HT1080 (cell line): ENCODE data around the gene TPCN1. TPM values are rescaled to one million over a fixed set of nuclear protein-coding genes. Genes with fewer than 3 reads are reported as not detected.
A peak's percentile ranks its signal among the peaks of the same experiment; 100 is the strongest.

Experiments used
- DNase-seq: peaks from one replicate; pipeline ENCODE4 v3.0.0-alpha.2; 2015; ENCODE audit warnings: low read depth
- total RNA-seq: library from RNA; depleted of rRNA; stranded (reverse); fragments of >200 nt; shearing (Covaris generic); gene quantifications from 2 replicates; pipeline ENCODE4 v1.2.3, GENCODE V29; 2014

TPCN1 gene
- total RNA-seq, 1 experiment from 2014 or later = 10.2 TPM

DNA sequence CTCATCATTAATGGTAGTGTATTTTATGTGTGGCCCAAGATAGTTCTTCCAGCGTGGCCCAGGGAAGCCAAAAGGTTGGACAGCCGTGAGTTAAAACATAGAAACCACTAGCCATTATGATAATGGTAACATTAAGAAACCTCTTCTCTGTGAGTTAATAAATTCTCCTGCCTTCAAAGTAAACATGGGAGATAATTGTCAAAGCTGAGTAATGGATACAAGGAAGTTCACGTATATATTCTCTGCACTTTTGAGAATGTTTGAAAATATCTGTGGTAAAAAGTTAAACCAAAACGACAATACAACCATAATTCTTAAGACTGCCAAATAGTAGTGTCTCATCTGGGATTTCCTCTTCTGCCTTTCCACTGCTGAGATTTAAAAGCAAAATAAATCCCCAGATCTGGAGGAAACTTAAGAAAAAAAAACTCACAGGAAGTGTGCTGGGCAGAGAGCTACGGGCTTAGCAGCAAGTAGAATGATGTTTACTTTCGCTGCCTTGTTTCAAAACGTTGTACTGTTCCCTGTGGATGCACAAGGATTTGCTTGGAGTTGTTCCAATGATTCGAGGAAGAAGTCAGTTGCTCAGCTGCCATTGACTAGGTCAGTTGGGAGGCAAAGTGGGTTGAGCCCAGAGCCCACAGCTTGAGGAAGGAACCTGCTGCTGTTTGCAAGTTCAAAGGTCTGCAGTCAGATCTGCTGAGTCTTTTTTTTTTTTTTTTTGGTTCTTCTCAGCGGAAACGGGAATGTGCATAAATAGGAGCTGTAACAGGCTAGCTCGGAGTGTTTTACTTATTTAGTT is 1.7 kb downstream of the TPCN1 start:
- peak; percentile 91 for DNase-seq

DNA sequence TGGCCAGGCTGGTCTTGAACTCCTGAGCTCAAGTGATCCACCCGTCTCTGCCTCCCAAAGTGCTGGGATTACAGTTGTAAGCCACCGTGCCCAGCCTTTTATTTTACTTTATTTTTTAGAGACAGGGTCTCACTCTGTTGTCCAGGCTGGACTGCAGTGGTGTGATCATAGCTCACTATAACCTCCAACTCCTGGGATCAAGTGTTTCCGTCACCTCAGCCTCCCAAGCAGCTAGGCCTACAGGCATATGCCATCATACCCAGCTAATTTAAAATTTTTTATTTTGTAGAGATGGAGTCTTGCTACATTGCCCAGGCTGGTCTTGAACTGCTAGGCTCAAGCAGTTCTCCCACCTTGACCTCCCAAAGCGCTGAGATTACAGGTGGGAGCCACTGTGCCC is 3.7 kb downstream of the TPCN1 start:
- no peak for DNase-seq

DNA sequence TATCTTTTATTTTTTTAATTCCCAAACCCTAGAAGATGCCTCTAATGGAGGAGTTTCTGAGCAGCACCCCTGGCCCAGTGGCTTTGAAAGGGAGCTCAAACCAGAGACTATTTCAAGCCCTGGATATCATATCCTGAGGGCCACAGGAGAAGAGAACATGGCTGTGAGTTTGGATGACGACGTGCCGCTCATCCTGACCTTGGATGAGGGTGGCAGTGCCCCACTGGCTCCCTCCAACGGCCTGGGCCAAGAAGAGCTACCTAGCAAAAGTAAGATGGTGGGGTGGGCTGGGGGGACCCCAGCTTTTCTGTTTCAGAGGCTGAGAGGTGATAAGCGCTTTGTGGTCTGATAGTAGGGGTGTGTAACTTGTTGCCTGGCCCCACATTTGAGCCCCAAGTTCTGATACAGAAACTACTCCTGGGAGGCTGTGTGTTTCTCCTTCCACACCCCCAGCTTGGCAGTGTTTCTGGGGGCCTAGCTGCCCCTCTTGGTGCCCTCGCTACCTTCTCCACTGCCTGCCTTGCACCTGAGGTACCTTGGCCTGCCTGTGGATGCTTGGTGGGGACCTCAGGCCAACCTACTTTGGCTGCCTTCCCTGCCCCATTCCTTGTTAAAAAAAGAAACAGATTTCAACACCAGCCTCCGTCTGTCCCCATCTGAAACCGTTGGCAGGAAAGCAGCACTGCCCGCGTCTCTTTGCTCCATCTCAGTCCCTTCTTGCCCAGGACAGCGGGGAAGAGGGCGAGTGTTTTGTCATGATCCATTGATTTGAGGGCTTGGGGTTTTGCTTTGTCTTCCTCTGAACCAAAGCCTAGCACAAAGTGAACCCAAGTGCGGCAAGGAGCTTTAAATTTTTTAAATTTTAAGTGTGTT is 5.7 kb downstream of the TPCN1 start:
- DNase-seq = no peak

DNA sequence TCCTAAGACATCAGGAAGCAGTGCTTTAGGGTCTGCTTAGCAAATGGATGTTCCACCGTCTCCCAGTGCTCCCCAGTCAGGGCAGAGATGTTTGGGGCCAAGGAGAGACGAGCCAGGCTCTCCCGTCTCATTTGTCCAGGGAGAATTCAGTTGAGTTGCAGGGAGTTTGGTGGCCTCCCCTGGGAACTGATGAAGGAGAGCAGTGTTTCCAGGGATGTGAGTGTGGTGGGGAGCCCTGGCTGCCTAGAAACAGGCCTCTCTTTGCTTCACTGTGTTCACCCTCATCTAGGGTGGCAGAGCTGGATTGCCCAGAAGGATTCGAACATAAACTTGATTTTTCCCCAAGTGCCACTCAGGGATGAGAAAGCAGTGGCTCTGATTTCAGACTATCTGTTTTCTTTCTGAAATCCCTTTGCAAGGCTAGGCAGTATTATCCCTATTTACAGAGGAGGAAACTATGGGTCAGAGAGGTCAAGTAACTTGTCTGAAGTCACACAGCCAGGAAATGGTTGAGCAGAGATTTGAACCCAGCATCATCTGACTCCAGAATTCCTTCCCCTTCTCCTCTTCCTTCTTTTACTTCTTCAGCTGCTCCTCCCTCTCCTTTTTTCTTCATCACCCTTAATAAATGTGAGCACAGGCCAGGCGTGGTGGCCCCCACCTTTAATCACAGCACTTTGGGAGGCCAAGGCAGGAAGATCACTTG is 6.6 kb downstream of the TPCN1 start:
- DNase-seq = no peak

DNA sequence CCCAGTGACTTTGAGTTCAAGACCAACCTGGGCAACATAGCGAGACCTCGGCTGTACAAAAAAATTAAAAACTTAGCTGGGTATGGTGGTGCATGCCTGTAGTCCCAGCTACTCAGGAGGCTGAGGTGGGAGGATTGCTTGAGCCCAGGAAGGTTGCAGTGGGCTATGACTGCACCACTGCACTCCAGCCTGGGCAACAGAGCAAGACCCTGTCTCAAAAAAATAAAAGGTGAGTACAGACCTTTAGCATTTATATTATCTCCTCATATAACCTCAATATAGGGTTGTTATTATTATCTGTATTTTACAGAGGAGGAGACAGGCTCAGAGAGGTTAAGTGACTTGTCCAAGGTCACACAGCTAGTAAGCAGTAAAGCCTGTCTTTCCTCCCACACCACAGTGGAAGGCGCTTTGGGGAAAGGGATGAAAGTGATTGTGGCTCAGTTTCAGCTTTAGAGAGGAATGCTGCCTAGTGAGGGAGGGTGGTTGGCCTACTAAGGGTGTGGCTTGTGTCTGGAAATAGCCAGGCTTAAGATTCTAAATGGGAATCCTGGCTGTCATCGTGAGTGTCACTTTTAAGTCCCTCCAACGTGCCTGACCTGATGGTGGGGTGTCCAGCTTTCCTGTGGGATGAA is 7.2 kb downstream of the TPCN1 start:
- no peak for DNase-seq

DNA sequence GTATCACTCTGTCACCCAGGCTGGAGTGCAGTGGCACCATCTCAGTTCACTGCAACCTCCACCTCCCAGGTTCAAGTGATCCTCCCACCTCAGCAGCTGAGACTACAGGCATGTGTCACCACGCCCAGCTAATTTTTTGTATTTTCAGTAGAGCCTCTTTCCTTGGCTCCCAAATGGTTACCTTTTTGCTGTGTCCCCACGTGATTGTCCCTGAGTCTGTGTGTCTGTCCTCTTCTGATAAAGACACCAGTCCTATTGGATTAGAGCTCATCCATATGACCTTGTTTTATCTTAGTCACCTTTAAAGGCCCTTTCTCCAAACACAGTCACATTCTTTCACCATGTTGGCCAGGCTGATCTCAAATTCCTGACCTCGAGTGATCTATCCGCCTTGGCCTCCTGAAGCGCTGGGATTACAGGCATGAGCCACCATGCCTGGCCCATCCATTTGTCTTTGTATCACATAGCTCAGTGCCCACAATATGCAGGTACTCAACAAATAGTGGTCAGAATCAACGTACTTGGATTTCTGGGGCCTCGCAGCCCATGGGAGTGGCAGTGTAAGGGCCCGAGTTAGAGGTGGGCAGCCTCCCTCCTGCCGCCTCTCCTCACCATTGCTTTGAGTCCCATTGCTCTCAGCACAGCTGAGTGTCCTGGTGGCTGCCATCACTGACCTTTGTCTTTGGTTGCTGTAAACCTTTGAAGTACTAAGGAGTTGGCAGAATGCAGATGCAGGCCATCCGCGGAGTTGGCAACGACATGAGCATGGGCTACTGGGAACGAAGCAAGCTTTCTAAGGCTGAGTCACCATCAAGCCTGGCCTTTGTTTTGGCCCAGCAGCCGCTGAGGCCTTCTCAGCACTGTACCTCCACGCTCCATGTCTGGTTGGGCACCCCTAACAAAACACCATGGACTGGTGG is 9.3 kb downstream of the TPCN1 start:
- peak; percentile 19 for DNase-seq

DNA sequence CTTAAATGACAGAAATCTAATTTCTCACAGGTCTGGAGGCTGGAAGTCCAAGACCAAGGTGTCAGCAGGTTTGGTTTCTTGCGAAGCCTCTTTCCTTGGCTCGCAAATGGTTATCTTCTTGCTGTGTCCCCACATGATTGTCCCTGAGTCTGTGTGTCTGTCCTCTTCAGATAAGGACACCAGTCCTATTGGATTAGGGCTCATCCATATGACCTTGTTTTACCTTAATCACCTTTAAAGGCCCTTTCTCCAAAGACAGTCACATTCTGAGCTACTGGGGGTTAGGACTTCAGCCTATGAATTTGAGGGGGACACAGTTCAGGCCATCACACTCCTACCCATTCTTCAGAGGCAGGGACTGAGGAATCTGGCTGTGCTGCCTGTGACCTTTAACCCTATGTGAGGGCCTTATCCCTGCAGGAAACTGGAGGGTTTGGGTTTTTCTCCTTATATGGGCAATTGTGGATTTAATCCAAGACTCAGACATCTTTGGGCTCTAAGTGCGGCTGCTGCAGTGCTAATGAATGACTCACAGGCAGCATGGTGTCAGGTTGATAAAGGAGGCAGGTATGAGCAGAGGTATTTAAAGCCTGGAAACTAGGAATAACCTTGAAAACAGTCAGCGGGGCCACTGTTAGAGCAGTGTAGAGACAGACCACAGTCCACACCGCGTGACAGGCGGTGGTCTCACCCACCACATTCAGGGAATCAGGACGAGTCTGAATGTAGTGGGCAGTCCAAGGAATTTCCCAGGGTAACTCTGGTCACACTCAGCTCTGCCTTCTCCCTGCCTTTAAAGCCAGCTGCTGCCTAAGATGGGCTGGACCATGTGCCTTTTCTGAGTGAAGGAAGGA is 10.2 kb downstream of the TPCN1 start:
- DNase-seq = peak; percentile 74

DNA sequence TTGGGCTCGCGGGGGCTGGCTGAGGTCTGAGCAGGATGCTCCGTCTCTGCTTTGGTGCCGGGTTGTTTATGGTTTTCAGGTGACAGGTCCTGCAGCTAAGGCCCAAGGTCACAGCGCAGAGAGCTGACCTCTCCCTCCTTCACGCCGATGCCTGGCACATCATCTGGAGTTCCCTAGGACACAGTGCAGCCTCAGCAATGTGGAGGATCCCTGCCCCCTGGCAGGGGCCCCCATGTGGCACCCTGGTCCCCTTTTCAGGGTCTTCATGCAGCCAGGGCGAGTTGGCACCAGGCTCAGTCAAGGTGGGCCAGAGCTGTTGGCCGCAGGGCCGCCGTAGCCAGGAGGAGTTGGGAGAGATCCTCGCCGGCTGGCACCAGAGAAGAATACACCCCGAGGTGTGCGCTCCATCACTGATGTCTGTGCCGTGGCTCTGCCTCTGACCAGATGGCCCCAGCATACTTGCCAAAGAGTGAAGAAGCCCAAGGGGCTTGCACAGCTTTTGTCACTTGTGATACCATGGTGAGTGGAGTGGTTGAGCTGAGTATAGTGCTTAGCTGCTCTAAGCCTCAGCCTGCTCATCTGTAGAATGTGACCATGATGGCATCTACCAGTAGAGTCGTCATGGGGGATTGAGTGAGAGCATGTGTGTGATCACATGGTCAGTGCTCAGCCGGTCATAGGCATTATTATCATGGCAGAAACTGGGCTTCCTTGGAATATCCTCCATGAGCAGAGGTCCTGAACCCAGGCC is 11.0 kb downstream of the TPCN1 start:
- no peak for DNase-seq

DNA sequence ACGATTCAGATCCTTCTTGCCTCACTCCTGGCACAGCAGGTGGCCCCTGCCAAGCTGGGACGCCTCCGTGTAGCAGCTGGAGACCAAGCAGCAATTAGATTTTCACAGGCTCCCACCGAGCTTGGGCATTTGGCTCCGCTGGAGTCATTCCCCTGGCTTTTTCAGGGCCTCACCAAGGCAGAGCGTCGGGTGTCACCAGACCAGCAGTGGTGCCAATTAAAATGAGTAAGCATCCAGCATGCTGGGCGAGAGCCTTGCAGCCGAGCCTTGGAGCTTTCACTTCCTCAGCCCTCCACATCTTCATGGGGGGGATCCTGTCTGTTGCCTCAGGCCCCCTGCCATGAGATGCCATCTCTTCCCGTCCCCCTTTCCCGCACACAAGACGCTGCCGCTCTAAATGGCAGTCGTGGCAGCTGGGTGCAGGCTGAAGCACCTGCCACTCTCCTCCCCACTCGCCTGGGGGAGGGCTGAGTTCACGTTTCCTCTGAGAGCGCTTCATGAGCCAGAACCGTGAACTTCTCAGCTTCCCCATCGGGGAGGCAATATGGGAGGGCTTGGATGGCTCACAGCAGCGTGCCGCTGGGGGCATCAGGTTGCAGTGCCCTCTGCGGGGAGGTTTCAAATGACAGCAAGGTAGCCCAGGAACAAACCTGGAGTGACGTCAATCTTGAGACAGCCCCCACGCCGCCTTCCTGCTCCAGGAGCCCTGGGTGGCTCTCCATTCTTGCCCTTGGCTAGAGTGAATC is 11.7 kb downstream of the TPCN1 start:
- no peak for DNase-seq

DNA sequence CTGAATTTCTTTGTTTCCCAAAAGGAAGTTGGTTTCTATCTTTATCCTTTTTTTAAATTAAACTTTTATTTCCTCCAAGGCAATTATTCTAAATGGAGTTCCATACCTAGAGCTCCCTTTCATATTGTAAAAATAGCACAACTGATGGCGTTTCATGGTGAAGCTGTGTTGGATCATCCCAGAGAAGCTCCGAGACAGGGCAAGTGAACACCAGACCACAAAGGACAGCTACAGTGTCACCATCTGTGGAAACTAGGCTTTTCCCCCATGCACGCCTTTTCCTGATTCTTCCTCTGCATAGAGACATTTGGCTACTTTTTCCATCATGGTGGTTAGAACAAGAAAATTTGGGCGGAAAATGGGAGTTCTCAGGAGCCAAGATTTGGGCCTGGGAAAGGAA is 12.7 kb downstream of the TPCN1 start:
- no peak for DNase-seq

DNA sequence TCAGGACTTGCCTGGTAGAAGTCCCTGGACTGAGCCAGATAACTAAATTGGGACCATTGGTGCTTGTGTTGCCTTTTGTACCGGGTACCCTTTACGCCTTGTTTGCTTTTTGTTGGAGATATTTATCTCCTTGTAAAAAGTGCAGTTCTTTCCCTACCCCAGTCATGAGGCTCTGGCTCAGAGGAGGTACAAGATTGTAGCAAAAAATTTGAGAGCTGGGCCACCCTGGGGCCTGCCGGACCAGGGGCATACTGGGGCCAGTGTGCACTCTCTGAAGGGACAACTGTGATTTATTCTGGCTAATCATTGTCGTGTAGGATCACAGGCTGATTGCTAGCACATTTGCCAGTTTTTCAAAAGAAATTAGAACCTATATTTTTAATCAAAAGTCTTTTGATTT is 13.2 kb downstream of the TPCN1 start:
- DNase-seq = no peak

DNA sequence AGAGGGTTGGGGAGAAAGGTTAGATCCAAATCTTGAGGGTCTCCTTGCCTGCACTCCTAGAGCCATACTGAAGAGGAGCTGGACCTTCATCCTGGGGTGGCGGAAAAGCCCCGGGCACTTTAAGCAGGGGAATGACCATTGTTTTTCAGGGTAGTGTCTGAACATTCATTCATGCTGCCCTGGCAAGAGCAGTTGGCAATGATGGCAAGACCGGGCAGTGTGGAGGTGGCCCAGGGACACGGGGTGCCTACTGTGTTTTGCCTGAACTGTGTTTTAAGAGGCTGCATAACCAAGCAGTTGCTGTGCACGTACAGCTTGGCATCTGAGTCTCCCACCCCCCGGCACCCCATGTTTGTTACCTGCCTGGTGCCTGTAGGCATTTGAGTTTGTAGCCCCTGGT is 14.7 kb downstream of the TPCN1 start:
- no peak for DNase-seq

DNA sequence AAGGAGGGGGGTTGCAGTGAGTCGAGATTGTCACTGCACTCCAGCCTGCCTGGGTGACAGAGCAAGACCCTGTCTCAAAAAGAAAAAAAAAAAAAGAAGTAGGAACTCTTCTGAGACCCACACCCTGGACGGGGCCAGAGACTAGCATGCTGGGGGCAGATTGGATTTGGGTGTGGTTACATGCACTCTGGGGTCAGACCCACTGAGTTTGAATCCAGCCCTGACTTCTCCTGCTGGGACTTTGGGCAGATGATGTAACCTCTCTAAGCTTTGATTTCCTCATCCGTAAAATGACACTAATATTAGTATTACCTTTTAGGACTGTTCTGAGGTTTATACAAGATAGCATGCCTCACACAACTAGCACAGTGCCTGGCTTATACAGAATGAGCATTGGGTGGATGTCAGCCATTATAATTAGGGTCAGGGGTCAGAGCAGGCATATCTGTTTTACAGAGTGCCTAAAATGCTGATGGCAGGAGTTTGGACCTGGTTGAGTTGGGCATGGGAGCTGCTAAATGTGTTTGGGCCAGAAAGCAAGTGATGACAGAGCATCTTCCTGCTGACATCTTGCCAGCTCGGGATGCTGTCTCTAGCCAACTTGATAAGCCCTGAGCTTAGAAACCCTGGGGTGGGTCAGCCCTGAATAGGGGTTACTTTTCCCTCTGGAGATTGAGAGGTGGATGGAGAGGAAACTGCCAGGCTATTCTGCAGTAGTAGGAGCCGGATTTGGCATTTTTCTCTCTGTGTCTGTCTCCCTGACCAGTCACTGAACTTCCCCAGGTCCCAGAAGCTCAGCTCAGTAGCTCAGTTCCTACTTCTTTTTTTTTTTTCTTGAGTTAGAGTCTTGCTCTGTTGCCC is 15.5 kb downstream of the TPCN1 start:
- DNase-seq = no peak

DNA sequence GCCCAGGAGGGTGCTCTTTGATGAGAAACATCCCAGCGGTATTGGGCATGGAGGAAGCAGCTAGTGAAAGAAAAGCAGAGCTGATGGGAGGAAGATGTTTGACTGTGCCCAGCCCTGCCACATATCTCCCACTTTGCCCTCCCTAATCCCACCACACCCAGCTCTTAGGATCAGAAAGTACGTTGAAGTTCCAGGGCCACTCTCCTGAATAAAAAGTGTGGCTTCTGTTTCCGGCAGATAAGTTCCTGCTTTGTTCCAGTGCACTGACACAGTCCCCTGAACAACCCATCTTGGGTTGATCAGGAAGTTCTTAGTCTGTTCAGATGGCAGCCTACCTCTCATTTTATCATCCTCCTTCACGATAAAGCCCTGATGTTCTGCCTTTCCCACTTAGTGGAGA is 16.5 kb downstream of the TPCN1 start:
- DNase-seq = no peak

DNA sequence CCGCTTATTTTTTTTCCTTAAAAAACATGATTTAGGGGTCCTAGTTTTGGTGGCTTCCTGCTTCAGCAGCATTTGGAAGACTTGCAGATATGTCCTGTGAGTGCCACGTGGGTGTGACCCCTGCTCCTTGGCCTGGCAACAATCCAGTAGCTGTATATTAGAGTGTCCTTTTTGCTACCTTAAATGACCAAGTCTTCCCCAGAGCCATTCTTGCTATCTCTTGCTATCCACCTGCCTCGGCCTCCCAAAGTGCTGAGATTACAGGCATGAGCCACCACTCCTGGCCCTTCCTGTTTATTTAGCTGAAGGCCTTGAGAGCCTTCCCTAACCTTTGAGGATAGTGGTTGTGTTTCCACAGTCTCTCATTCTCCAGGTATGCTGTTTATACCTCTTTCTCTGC is 17.0 kb downstream of the TPCN1 start:
- DNase-seq = no peak

DNA sequence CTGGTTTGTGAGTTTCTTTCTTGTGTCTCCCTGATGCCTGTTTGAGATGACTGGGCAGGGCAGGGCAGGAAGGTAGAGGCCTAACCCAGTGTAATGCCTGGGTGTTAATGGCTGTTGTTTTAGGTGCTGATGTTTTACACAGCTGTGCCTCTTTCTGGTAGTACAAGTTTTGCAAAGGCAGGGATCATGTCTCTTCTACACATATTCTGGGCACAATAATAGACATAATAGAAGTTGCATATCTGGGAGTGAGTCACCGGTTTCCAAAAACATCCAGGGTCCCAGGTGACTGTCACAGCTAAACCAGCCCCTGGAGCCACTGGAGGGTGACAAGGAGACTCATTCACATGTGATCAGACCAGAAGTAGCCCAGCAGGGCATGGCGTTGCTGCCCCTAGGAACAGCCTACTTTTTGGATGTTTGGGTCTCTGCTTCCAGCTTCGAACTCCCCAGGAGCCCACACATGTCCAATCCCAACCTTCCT is 18.1 kb downstream of the TPCN1 start:
- DNase-seq = no peak

DNA sequence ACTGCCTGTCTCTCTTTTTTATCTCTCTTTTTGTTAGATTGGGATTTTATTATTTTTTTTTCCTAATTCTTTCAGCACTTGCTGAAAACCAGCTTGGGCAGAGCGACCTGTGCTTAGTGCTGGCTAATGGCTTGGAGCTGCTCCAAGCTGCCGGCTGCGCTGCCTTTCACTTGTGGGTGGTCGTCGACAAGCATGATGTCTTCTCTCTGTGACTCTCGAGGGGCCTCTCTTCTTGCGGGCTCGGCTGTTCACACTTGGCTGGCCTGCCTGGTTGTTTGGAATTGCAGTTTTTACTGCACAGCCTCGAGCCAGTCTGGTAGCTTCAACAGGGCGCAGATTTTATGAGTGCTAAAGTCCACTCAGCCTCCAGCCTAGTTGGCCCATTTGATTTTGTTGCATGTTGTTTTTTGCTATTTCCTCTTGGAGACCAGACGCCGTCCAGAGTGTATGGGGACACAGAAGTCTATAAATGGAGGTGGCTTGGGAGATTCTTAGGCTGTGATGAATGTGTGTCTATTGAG is 18.6 kb downstream of the TPCN1 start:
- DNase-seq = no peak
